HL-60/S4 (cell line): ENCODE measurements around the gene LZIC.

Experiments
- in situ Hi-C: fragments of 300-500 bp; cut with MboI; formaldehyde crosslinking; loops from 2 replicates; pipeline ENCODE4 v1.14.3; 2022; ENCODE audit warnings: low sequenced_read_pairs

Gene LZIC

GRCh38 chr1:9910423-9911178 lies 32.6 kb downstream of the LZIC start:
- in situ Hi-C loops, result no loop called here

DNA sequence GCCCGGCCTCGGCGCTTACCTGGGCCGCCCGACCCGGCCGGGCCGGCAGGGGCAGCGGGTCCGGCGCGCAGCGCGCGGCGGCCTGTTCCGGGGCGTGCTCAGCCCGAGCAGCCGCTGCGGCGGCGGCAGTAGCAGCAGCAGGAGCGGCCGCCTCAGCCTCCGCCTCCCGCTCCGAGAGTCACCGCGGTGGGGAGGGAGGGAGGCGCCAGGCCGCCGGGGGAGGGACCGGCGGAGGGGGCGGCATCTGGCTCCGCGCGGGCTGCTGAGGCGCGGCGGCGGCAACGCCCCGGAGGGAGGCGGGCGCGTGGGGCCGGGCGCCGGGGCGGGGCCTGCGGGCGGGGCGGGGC lies 33.1 kb downstream of the LZIC start, which contains the start of gene CTNNBIP1:
CTNNBIP1 (minus strand) TSS at position 194 of the 347 bp plus-strand sequence. CDS start 38,205 bp downstream, outside the sequence.
- in situ Hi-C loops, result no loop called here

DNA sequence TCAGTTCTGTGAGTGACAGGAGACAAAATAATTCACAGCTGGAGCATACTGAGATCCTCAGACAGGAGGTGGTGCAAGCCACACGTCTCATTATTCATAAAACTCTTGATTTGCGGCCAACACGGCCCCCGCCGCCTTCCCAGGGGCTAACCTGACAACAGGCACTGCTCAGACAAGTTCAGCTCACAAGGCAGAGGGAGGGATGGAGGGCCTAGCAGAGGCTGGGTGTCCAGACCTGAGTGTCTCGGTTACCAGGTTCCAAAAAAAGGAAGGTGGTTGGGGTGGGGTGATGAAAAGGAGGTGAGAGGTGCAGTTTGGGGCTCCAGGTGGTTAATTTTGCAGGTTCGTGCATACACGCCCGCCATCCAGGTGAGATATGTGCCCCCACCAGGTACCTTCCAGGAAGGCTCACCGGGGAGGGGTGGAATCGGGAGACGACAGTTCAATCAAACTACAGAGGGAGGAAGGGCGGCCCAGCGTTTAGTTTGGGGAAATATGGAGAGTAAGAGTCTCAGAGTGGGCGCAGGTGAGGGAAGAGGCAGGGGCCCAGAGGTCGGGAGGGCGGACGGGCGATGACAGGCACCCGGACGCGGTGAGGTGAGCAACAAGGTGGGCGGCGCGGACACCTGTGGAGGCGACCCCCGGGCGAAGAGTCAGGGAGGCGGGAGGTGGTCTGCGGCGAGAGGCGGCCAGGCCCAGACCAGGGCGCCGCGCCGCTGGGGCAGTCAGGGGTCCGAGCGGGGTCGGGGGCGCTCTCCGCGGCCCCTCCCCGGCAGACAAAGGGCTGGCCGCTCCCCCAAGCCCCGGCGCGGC lies 33.8 kb downstream of the LZIC start:
- in situ Hi-C loops, result no loop called here

- in situ Hi-C loops, result no loop called here
Measured at GRCh38 chr1:9908871-9909233, 34.3 kb downstream of the LZIC start.

DNA sequence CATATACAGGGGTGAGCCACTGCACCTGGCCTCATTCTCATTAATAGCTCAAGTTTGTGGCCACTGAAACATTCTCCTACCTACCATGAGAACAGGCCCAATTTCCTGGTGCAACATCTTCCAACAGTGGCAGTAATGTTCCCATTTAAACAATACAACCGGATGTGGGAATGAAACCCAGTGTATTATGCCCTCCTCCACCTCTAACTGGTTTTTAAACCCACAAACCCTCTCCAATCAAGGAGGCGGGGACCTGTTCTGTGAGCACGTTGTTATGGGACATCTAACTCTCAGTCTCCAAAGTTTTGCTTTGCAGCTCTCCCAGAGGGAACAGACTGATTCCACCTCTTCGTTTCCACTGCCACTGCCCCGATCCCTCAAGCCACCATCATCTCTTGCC lies 35.8 kb downstream of the LZIC start:
- in situ Hi-C loops, result no loop called here

GRCh38 chr1:9906466-9906865 lies 36.7 kb downstream of the LZIC start:
- in situ Hi-C loops, result no loop called here

GRCh38 chr1:9905010-9905409 lies 38.2 kb downstream of the LZIC start:
- in situ Hi-C loops, result no loop called here

GRCh38 chr1:9904596-9904995 lies 38.6 kb downstream of the LZIC start:
- in situ Hi-C loops, result no loop called here

DNA sequence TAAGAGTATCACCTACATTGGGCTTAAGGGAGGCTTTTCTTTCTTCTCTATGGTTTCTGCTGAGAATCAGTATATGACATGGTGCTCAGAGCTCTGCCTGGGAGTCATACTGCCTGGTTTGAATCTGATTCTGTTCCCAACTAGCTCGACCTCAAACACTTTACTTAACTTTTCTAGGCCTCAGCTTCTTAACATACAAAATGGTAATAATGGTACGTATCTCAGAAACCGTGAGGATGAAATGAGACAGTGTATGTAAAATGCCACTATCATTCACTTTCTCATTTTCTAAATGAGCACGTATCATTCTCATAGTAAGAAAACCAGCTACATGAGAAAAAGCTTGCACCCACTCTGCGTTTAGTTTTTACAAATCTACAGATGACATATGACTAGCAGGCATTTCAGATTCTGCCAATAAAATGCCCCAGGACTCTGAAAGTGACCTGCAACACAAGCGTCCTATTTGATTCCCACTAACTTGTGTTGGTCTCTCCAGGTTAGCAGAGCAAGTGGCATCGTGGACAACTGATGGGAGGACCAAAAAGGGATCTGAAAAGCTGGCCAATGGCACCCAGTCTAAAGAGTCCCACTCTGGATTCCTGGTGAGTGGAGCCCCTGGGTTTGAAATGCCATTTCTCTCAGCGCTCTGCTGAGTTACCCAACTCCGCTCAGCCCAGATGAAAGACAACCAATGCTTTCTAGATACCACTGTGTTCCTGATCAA lies 39.2 kb downstream of the LZIC start:
- in situ Hi-C loops, result no loop called here

DNA sequence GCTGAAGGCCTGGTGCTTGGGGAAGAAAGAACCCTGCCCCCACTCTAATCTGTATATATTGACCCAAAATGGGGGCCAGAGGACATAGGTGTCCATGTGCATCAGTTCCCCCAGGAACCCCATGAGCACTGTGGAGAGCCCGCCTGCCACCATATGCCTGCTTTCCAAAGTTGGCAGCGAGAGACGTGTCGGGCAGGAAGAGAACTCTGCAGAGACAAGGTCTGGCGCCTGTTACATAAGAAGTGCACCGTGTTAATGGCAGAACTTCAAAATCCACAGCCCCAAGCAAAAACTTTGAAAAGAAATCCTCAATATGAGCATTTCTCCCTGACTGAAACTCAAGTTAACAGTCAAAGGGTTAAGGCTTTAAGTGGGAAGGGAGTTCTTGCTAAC lies 41.1 kb downstream of the LZIC start:
- in situ Hi-C loops, result no loop called here

DNA sequence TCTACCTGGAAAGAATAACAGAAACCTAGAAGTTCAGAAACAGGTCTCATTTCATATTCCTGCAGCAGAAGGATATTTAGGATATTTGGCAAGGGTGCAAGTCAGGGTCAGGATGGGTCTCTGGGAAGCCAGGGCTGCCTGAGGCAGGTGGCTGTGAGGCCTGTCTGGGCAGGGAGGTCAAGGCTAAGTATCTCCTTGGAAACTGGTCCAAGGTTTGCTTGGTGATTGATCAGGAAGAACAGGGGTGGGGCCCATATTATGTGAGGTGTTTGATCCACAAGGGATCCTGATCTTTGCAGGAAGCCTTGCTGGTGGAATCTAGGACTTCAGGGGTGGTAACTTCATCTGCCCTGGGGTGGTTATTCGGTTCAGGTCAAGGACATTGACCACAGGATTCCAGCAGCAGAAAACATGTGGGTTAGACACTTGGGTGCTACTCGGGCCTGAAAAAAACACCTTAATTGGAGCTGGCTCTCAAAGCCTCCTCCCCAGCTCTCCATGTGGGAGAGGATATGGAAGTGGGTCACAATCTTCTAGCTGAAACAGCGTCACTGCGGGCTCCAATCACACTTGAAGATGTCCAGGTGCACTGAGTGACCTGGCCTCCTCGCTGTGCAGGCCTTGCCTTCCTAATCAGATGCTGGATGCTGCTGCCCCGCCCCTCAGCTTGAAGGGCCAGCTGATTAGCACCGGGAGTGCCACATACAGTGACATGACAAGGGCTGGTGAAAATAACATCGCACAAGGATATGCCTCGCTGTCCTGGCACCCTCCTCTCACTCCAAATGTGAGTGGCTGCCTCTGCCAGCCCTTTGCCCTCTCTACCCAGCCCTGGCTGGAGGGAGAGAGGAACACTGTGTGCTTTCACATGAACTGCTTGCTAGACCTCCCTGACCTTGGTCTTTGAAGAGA lies 41.8 kb downstream of the LZIC start:
- in situ Hi-C loops, result no loop called here

DNA sequence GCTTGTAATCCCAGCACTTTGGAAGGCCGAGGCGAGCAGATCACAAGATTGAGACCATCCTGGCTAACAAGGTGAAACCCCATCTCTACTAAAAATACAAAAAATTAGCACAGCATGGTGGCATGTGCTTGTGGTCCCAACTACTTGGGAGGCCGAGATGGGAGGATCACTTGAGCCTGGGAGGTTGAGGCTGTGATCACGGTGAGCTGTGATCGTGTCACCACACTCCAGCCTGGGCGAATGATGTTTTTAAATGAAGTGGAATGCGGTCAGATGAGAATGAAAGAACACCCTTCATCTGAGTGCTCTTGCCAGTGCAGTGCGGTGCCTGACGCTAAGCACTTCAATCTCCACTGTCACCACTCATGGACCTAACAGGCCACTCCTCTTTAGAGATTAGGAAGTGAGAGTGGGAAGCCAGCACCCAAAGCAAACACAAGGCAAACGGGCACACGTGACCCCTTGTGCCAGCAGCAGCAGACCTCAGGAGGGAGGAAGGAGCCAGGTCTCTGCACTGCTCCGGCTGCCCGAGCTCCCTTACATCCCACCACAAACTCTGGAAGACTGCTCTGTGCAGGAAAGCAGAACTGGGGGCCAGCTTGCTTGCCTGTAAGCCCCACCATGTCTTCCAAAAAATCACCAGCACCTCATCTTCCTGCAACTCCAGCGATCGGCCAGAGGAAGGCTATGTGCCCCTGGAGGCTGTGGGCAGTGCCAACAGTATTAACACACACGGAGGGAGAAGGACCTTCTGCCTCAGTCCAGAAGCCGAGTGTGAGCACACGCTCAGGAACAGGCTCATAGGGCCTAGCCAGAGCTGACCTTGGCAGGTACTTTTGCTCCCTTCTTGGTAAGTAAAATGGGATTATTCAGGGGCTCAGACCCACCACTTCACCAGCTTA lies 42.8 kb downstream of the LZIC start:
- in situ Hi-C loops, result no loop called here

DNA sequence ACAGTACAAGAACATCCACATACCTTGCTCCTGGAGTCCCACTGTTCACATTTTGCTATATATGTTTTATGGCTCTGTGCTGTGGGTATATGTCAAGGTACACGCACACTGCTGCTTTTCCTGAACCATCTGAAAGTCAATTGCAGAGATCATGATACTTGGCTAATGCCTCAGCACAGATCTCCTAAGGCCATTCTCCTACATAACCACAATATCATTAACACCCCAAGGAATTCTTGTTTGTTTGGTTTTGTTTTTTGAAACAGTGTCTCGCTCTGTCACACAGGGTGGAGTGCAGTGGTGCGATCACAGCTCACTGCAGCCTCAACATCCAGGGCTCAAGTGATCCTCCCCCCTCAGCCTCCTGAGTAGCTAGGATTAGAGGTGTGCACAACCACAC lies 49.1 kb downstream of the LZIC start:
- in situ Hi-C loops, result no loop called here

GRCh38 chr1:9892563-9893528 lies 50.3 kb downstream of the LZIC start:
- in situ Hi-C loops, result no loop called here

DNA sequence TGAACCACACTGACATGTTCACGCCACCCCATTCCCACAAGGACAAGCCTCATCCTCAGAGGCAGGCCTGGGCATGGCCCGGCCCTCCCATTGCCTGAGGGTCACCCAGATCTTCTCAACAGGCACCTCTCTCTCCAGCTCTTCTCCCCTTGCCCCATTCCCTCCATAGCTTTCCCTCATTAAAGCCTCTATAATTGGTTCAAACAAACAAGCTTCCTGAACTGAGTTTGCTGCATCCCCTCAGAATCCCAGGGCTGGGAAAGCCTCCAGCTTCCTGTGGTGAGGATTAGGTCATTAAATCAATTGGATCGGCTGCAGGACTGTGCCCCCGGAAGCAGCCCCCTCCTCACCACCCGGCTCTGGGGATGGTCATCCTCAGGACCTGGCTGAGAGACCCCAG lies 52.0 kb downstream of the LZIC start:
- in situ Hi-C loops, result no loop called here

- in situ Hi-C loops, result no loop called here
Measured at GRCh38 chr1:9890224-9890731, 52.9 kb downstream of the LZIC start.

GRCh38 chr1:9889411-9889810 lies 53.8 kb downstream of the LZIC start:
- in situ Hi-C loops, result no loop called here

- in situ Hi-C loops, result no loop called here
Measured at GRCh38 chr1:9888886-9889285, 54.3 kb downstream of the LZIC start.
